Glutamatergic neuron (in vitro differentiated cells): Measurements from ENCODE around the gene TOMM22. TPM values are rescaled to one million over a fixed set of nuclear protein-coding genes. Genes with fewer than 3 reads are reported as not detected.
"Not testable (repeated sequence)": the region's sequence is repeated elsewhere in the genome, so short reads cannot be mapped to it uniquely, and the experiment has no call there.

Experiments
- DNase-seq: peaks from one replicate; pipeline ENCODE4 v3.0.0; 2022
- H3K27ac Mint-ChIP-seq: one replicate; pipeline ENCODE4 v1.8.0; 2020; ENCODE audit warnings: mild to moderate bottlenecking, mixed read lengths, inconsistent platforms; ENCODE audit not compliant: unreplicated experiment
- H3K27me3 Mint-ChIP-seq: one replicate; pipeline ENCODE4 v1.8.0; 2020; ENCODE audit warnings: mild to moderate bottlenecking, moderate library complexity, mixed read lengths, inconsistent platforms; ENCODE audit not compliant: unreplicated experiment
- H3K36me3 Mint-ChIP-seq: one replicate; pipeline ENCODE4 v1.8.0; 2020; ENCODE audit warnings: mild to moderate bottlenecking, mixed read lengths, inconsistent platforms; ENCODE audit not compliant: unreplicated experiment
- H3K4me1 Mint-ChIP-seq: one replicate; pipeline ENCODE4 v1.8.0; 2020; ENCODE audit warnings: mild to moderate bottlenecking, low read depth, mixed read lengths, inconsistent platforms; ENCODE audit not compliant: unreplicated experiment
- H3K4me3 Mint-ChIP-seq: one replicate; pipeline ENCODE4 v1.8.0; 2020; ENCODE audit warnings: mild to moderate bottlenecking, mixed read lengths, inconsistent platforms; ENCODE audit not compliant: unreplicated experiment
- H3K9me3 Mint-ChIP-seq: one replicate; pipeline ENCODE4 v1.8.0; 2020; ENCODE audit warnings: mild to moderate bottlenecking, moderate library complexity, mixed read lengths, inconsistent platforms; ENCODE audit not compliant: unreplicated experiment
- CTCF ChIP-seq: fragments of 200-600 bp; sonication (generic); IDR thresholded peaks from one replicate; pipeline ENCODE4 v1.5.0; 2021; ENCODE audit not compliant: partially characterized antibody, unreplicated experiment
- long read RNA-seq: library from polyadenylated mRNA; unstranded; transcript quantifications from one replicate; pipeline ENCODE4 v2.0.0, GENCODE V29; 2020; ENCODE audit not compliant: unreplicated experiment
- total RNA-seq: library from RNA; stranded (reverse); fragmentation: NEBNext Ultra II Directional; extraction: Animal tissue kit (Norgen Biotek cat#: 25700); gene quantifications from one replicate; pipeline ENCODE4 v1.2.1, GENCODE V29; 2021; ENCODE audit not compliant: unreplicated experiment

TOMM22 gene
- total RNA-seq = 61.0 TPM
- long read RNA-seq, transcript TOMM22-201 (4 exons, 2,040 nt) = major isoform, 99 of 104 reads
- long read RNA-seq, partial matches to known transcripts = 0 of 104 reads
- long read RNA-seq, other reads (novel, unspliced or antisense) = 3 of 104 reads

GRCh38 chr22:38681582-38682335 is at the start of gene TOMM22:
Gene TOMM22 (plus strand): TSS chr22:38681957. CDS start chr22:38681979, 22 bp downstream.
- DNase-seq = peak; percentile 90
- TF ChIP-seq CTCF = no peak
- H3K4me3 Mint-ChIP-seq = peak within 1 kb of the TSS; percentile 99
- peaks cover 2% of the 10 kb centered on the region for H3K27me3 Mint-ChIP-seq
- H3K9me3 Mint-ChIP-seq = peaks cover 9% of the 10 kb centered on the region
- H3K4me1 Mint-ChIP-seq = peaks cover 8% of the 10 kb centered on the region
- H3K36me3 Mint-ChIP-seq = peaks cover 7% of the 10 kb centered on the region
- H3K27ac Mint-ChIP-seq = peak within 1 kb of the TSS; percentile 94

- Mint-ChIP-seq H3K4me3 (no peak overlapping the region), H3K9me3 (no peaks in the 10 kb centered on the region), H3K27me3 (peaks cover 3% of the 10 kb centered on the region), H3K27ac (no peak overlapping the region), H3K4me1 (no peaks in the 10 kb centered on the region), H3K36me3 (no peaks in the 10 kb centered on the region)
- no peak for DNase-seq
- no peak for TF ChIP-seq CTCF
These were observed 49.2 kb upstream of the TOMM22 start for GRCh38 chr22:38632528-38632927.

GRCh38 chr22:38638216-38638615 is 43.5 kb upstream of the TOMM22 start:
- H3K9me3 Mint-ChIP-seq = no peaks in the 10 kb centered on the region
- H3K4me3 Mint-ChIP-seq = no peak overlapping the region
- H3K27me3 Mint-ChIP-seq = no peaks in the 10 kb centered on the region
- TF ChIP-seq CTCF = no peak
- no peak overlapping the region for H3K27ac Mint-ChIP-seq
- peaks cover 4% of the 10 kb centered on the region for H3K4me1 Mint-ChIP-seq
- no peak for DNase-seq
- H3K36me3 Mint-ChIP-seq = no peaks in the 10 kb centered on the region

GRCh38 chr22:38638728-38639127 is 43.0 kb upstream of the TOMM22 start:
- no peaks in the 10 kb centered on the region for H3K9me3 Mint-ChIP-seq
- H3K27me3 Mint-ChIP-seq = no peaks in the 10 kb centered on the region
- no peak overlapping the region for H3K27ac Mint-ChIP-seq
- H3K4me3 Mint-ChIP-seq = no peak overlapping the region
- DNase-seq = no peak
- H3K4me1 Mint-ChIP-seq = peaks cover 4% of the 10 kb centered on the region
- H3K36me3 Mint-ChIP-seq = no peaks in the 10 kb centered on the region
- no peak for TF ChIP-seq CTCF

- Mint-ChIP-seq H3K36me3 (no peaks in the 10 kb centered on the region), H3K27ac (no peak overlapping the region)
- DNase-seq = no peak
These were observed 40.2 kb upstream of the TOMM22 start for GRCh38 chr22:38641476-38642040.

GRCh38 chr22:38644245-38644644 is 37.5 kb upstream of the TOMM22 start:
- H3K9me3 Mint-ChIP-seq, DNase-seq, H3K27ac Mint-ChIP-seq, H3K27me3 Mint-ChIP-seq, H3K36me3 Mint-ChIP-seq, H3K4me3 Mint-ChIP-seq, H3K4me1 Mint-ChIP-seq: not testable (repeated sequence)

More at GRCh38 chr22:38641476-38642040, 40.2 kb upstream of the TOMM22 start:
- no peak for TF ChIP-seq CTCF
- Mint-ChIP-seq H3K4me3 (no peak overlapping the region), H3K9me3 (no peaks in the 10 kb centered on the region), H3K4me1 (peaks cover 4% of the 10 kb centered on the region), H3K27me3 (no peaks in the 10 kb centered on the region)
